ENCODE data around the gene TBCC. TPM values are rescaled to one million over a fixed set of nuclear protein-coding genes. Genes with fewer than 3 reads are reported as not detected.
A peak's percentile ranks its signal among the peaks of the same experiment; 100 is the strongest.

Gene TBCC
- total and polyA plus RNA-seq, 10 of the 15 experiments (the other 5 are each of a cell fraction or from before 2014, with no cell fraction given): 2.5 to 41.9 (median 20.3) TPM

- DNase-seq (ENCODE audit: low read depth, low spot score) (no peak), ATAC-seq (0 out of 3 replicates have a peak, but pooled peaks have one; percentile 51), FAIRE-seq (no peak)
- H3K36me3 ChIP-seq (ENCODE audit: control insufficient read depth in 2 of 2, insufficient read depth in 2 of 2, low read length in 1 of 2): no peaks in the 10 kb centered on the region
- ChIA-PET CTCF (interaction anchor here (0.5 to 0.7 kb wide), 4 partner anchors 9 to 227 kb away, joined by 3 read pairs; no protein-coding TSS in a partner anchor), SMC1A (ENCODE audit: uncharacterized antibody, unreplicated experiment) (no interaction called here), POLR2A (interaction anchor here (0.6 to 0.8 kb wide), 2 partner anchors 46 to 329 kb away, joined by 3 read pairs; no protein-coding TSS in a partner anchor), RAD21 (ENCODE audit: unreplicated experiment) (no interaction called here)
- 25% methylated on average over 2 of the region's 2 CpGs for WGBS (ENCODE audit: insufficient coverage, insufficient replicate concordance, low lambda C conversion rate, missing lambda C conversion rate)
- no peaks in the 10 kb centered on the region for H3K79me2 ChIP-seq (ENCODE audit: control insufficient read depth, insufficient read depth, low read length)
- TF ChIP-seq HDGF (IDR thresholded peaks at IDR 0.05): no peak
- no peak for TF ChIP-seq TCF12 (IDR thresholded peaks at IDR 0.05; ENCODE audit: low read depth, low read length)
- TF ChIP-seq FOXM1 (IDR thresholded peaks at IDR 0.05; ENCODE audit: low read depth, low read length): no peak
- TF ChIP-seq TARDBP (IDR thresholded peaks at IDR 0.05; ENCODE audit: borderline replicate concordance): no peak
- no peak for TF ChIP-seq ETV6 (conservative IDR thresholded peaks at IDR 0.05 in 1 of 2, IDR thresholded peaks at IDR 0.05 in 1 of 2; ENCODE audit: borderline replicate concordance in 1 of 2, low read depth in 1 of 2)
- TF ChIP-seq ZBED1 (IDR thresholded peaks at IDR 0.05; ENCODE audit: borderline replicate concordance): no peak
- no peak for TF ChIP-seq EZH2 (IDR thresholded peaks at IDR 0.05; ENCODE audit: borderline replicate concordance, control insufficient read depth, low read depth, low read length)
- TF ChIP-seq YY1 (IDR thresholded peaks at IDR 0.05; ENCODE audit: low read depth, low read length): no peak
- no peak overlapping the region for H3K9ac ChIP-seq (ENCODE audit: control insufficient read depth, insufficient read depth, low read length)
- no peak overlapping the region for H3K4me2 ChIP-seq (ENCODE audit: control insufficient read depth, insufficient read depth)
- H3K27ac ChIP-seq (ENCODE audit: control insufficient read depth, insufficient read depth): no peak overlapping the region
- H3K27me3 ChIP-seq (replicated peaks in 1 of 2; ENCODE audit: control insufficient read depth in 2 of 2, insufficient read depth in 2 of 2, low read length in 1 of 2): no peaks in the 10 kb centered on the region
- no peaks in the 10 kb centered on the region for H3K4me1 ChIP-seq (ENCODE audit: control insufficient read depth, insufficient read depth, low read length)
- H4K20me1 ChIP-seq (ENCODE audit: control insufficient read depth, insufficient read depth): no peaks in the 10 kb centered on the region
- in situ Hi-C loops (cut with MboI): no loop called here
- H2AFZ ChIP-seq (ENCODE audit: control insufficient read depth, low read depth, low read length): no peak overlapping the region
- intact Hi-C loops (cut with micrococcal nuclease; ENCODE audit: unreplicated experiment): no loop called here
- no peaks in the 10 kb centered on the region for H3K9me3 ChIP-seq (replicated peaks; ENCODE audit: control insufficient read depth, insufficient read depth, low read length)
- H3K4me3 ChIP-seq: no peak overlapping the region
- no TSS peak for BruUV-seq (replicated peaks)
Measured at GRCh38 chr6:42702200-42702599, 43.7 kb downstream of the TBCC start.

- no TSS peak for BruUV-seq (replicated peaks)
- WGBS (ENCODE audit: insufficient coverage, insufficient replicate concordance, low lambda C conversion rate, missing lambda C conversion rate): 88% methylated on average over 13 of the region's 13 CpGs
- Histone ChIP-seq H4K20me1 (ENCODE audit: control insufficient read depth, insufficient read depth) (no peaks in the 10 kb centered on the region), H3K36me3 (ENCODE audit: control insufficient read depth in 2 of 2, insufficient read depth in 2 of 2, low read length in 1 of 2) (peaks cover 0 to 3% of the 10 kb centered on the region in 2 experiments; a peak in 1 of 4 replicates), H3K4me3 (no peak overlapping the region), H3K4me2 (ENCODE audit: control insufficient read depth, insufficient read depth) (no peak overlapping the region), H3K79me2 (ENCODE audit: control insufficient read depth, insufficient read depth, low read length) (no peaks in the 10 kb centered on the region), H3K27ac (ENCODE audit: control insufficient read depth, insufficient read depth) (no peak overlapping the region), H3K27me3 (replicated peaks in 1 of 2; ENCODE audit: control insufficient read depth in 2 of 2, insufficient read depth in 2 of 2, low read length in 1 of 2) (no peaks in the 10 kb centered on the region), H3K4me1 (ENCODE audit: control insufficient read depth, insufficient read depth, low read length) (no peaks in the 10 kb centered on the region), H3K9ac (ENCODE audit: control insufficient read depth, insufficient read depth, low read length) (no peak overlapping the region), H3K9me3 (replicated peaks; ENCODE audit: control insufficient read depth, insufficient read depth, low read length) (no peaks in the 10 kb centered on the region), H2AFZ (ENCODE audit: control insufficient read depth, low read depth, low read length) (no peak overlapping the region)
- no peak for FAIRE-seq
- ChIA-PET SMC1A (ENCODE audit: uncharacterized antibody, unreplicated experiment) (no interaction called here), CTCF (interaction anchor here (1.3 kb wide), 1 partner anchor 28 kb away, joined by 3 read pairs; no protein-coding TSS in a partner anchor), RAD21 (ENCODE audit: unreplicated experiment) (no interaction called here), POLR2A (no interaction called here)
- no peak for DNase-seq (ENCODE audit: low read depth, low spot score)
- in situ Hi-C loops (cut with MboI) (no loop called here), intact Hi-C loops (cut with micrococcal nuclease; ENCODE audit: unreplicated experiment) (no loop called here)
- ATAC-seq: no peak
- TF ChIP-seq SMC3 (IDR thresholded peaks at IDR 0.05; ENCODE audit: borderline replicate concordance, low read length) (no peak), MEF2A (IDR thresholded peaks at IDR 0.05; ENCODE audit: insufficient read depth, low read depth, low read length) (no peak), CUX1 (IDR thresholded peaks at IDR 0.05; ENCODE audit: insufficient replicate concordance, low read depth, low read length) (no peak), SMAD5 (IDR thresholded peaks at IDR 0.05; ENCODE audit: low read depth) (no peak), CEBPB (IDR thresholded peaks at IDR 0.05; ENCODE audit: borderline replicate concordance in 1 of 2, low read depth in 2 of 2, low read length in 2 of 2) (no peak), GABPA (IDR thresholded peaks at IDR 0.05; ENCODE audit: low read depth) (no peak), RUNX3 (IDR thresholded peaks at IDR 0.05; ENCODE audit: low read length) (no peak)
Measured at GRCh38 chr6:42698217-42698616, 47.7 kb downstream of the TBCC start.
